Testis (tissue), 3 donors: ENCODE measurements around the gene DCK. TPM values are rescaled to one million over a fixed set of nuclear protein-coding genes. Genes with fewer than 3 reads are reported as not detected.
"Not testable (repeated sequence)": the region's sequence is repeated elsewhere in the genome, so short reads cannot be mapped to it uniquely, and the experiment has no call there.

Source experiments
- DNase-seq: peaks from one replicate; pipeline ENCODE4 v3.0.0-alpha.2; 2019
- H3K27ac ChIP-seq, 2 donors: fragments of 200-600 bp; sonication (generic); one replicate each; pipeline ENCODE4 v1.5.1; 2019
- H3K27me3 ChIP-seq: fragments of 200-600 bp; sonication (generic); one replicate; pipeline ENCODE4 v1.5.1; 2019
- H3K36me3 ChIP-seq: fragments of 200-600 bp; sonication (generic); one replicate; pipeline ENCODE4 v1.5.1; 2017; ENCODE audit warnings: low read depth; ENCODE audit errors: missing control alignments
- H3K4me1 ChIP-seq: fragments of 200-600 bp; sonication (generic); one replicate; pipeline ENCODE4 v1.5.1; 2019
- H3K4me3 ChIP-seq, 2 donors: fragments of 200-600 bp; sonication (generic); one replicate each; pipeline ENCODE4 v1.5.1; 2017 to 2019
- H3K9me3 ChIP-seq: fragments of 200-600 bp; sonication (generic); one replicate; pipeline ENCODE4 v1.5.1; 2017
- CTCF ChIP-seq, 3 experiments: fragments of 450-650 bp in 2 of 3; fragments of 200-600 bp in 1 of 3; sonication (generic) in 1 of 3; IDR thresholded peaks; one replicate each; pipeline ENCODE4 v1.5.1; 2016 to 2019; ENCODE audit warnings: antibody characterized with exemption in 3 of 3, mild to moderate bottlenecking in 2 of 3, moderate library complexity in 1 of 3
- POLR2A ChIP-seq: fragments of 450-650 bp; IDR thresholded peaks from one replicate; pipeline ENCODE4 v1.6.1; 2017; ENCODE audit warnings: antibody characterized with exemption, mild to moderate bottlenecking, moderate library complexity
- WGBS, 2 donors: methylation state at CpG; one replicate each; pipeline ENCODE4 v1.1.5; 2018; 5-methylcytosine and 5-hydroxymethylcytosine counted together
- intact Hi-C: fragments of 100-400 bp; cut with DNase I; formaldehyde crosslinking; loops from one replicate; pipeline ENCODE4 v1.15.1; 2023; ENCODE audit warnings: low total_unique reads
- polyA plus RNA-seq: library from polyadenylated mRNA; stranded (reverse); fragments of 350-450 nt; fragmentation: Illumina TruSeq; extraction: RNeasy Lipid Tissue Mini Kit (QIAGEN cat#74804); gene quantifications from one replicate; pipeline ENCODE4 v1.2.3, GENCODE V29; 2014; ENCODE audit warnings: low read depth, low replicate concordance; ENCODE audit not compliant: insufficient read depth
- total RNA-seq, 2 donors: library from RNA; depleted of rRNA; stranded (reverse); fragments of >200 nt; gene quantifications; one replicate each; pipeline ENCODE4 v1.2.3, GENCODE V29; 2016

Gene DCK
- total and polyA plus RNA-seq, 3 donors from 2014 or later: 12.8 to 14.6 (median 13.0) TPM

- Histone ChIP-seq H3K27ac (no peak overlapping the region), H3K27me3 (no peaks in the 10 kb centered on the region), H3K4me3 (no peak overlapping the region), H3K36me3 (no peaks in the 10 kb centered on the region), H3K4me1 (no peaks in the 10 kb centered on the region), H3K9me3 (no peaks in the 10 kb centered on the region)
- TF ChIP-seq CTCF (IDR thresholded peaks at IDR 0.05) (no peak), POLR2A (no peak)
- DNase-seq: no peak
- WGBS, 2 donors: 88 to 91% methylated on average over 4 of the region's 4 CpGs
- intact Hi-C loops: no loop called here
These were observed 18.0 kb downstream of the DCK start for GRCh38 chr4:71011451-71011850.

GRCh38 chr4:71017391-71017790 lies 23.9 kb downstream of the DCK start:
- H3K9me3 ChIP-seq, H3K36me3 ChIP-seq, H3K27me3 ChIP-seq, DNase-seq, H3K4me3 ChIP-seq, H3K27ac ChIP-seq, H3K4me1 ChIP-seq, intact Hi-C loops: not testable (repeated sequence)
- 93 to 94% methylated on average over 2 of the region's 2 CpGs for WGBS, 2 donors

- no peaks in the 10 kb centered on the region for H3K36me3 ChIP-seq
- DNase-seq: no peak
- H3K4me1 ChIP-seq: no peaks in the 10 kb centered on the region
- H3K27ac ChIP-seq: no peak overlapping the region
- intact Hi-C loops: no loop called here
- 55 to 60% methylated on average over 1 of the region's 1 CpG for WGBS, 2 donors
- H3K9me3 ChIP-seq: no peaks in the 10 kb centered on the region
- H3K27me3 ChIP-seq: no peaks in the 10 kb centered on the region
- no peak for TF ChIP-seq CTCF (IDR thresholded peaks at IDR 0.05)
- no peak for TF ChIP-seq POLR2A
- H3K4me3 ChIP-seq: no peak overlapping the region
These were observed 27.2 kb downstream of the DCK start for GRCh38 chr4:71020611-71021010.

- 77 to 79% methylated on average over 3 of the region's 3 CpGs for WGBS, 2 donors
- Histone ChIP-seq H3K9me3 (no peaks in the 10 kb centered on the region), H3K27ac (no peak overlapping the region), H3K27me3 (no peaks in the 10 kb centered on the region), H3K4me3 (no peak overlapping the region), H3K4me1 (peaks cover 6% of the 10 kb centered on the region), H3K36me3 (no peaks in the 10 kb centered on the region)
- intact Hi-C loops: no loop called here
- no peak for DNase-seq
- no peak for TF ChIP-seq CTCF (IDR thresholded peaks at IDR 0.05)
- no peak for TF ChIP-seq POLR2A
These were observed 32.2 kb downstream of the DCK start for GRCh38 chr4:71025654-71026053.

DNA sequence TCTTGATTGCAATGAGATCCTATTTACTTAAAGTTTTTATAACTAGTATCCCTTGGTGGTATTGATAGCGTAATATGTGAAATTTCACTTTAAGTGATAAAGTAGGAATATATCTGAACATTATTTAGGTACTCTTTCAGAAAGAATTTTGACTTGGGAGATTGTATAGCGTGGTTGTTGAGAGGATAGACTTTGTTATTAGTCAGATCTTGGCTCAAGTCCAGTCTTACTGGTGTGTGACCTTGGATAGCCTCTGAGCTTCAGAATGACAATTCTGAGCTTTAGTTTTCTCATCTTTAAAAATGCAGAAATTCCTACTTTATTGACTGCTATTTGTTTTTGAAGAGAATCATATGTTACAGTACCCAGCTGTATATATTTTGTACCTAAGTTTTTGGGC lies 32.6 kb downstream of the DCK start:
- 60 to 74% methylated on average over 2 of the region's 2 CpGs for WGBS, 2 donors
- Histone ChIP-seq H3K27ac (no peak overlapping the region), H3K4me3 (no peak overlapping the region), H3K9me3 (no peaks in the 10 kb centered on the region), H3K4me1 (peaks cover 6% of the 10 kb centered on the region), H3K27me3 (no peaks in the 10 kb centered on the region), H3K36me3 (no peaks in the 10 kb centered on the region)
- DNase-seq: peak; percentile 36
- intact Hi-C loops: no loop called here
- TF ChIP-seq POLR2A (no peak), CTCF (IDR thresholded peaks at IDR 0.05) (no peak)
